NCI-H82 treated with DMSO at 0.1 percent for 48 hours (cell line): ENCODE data around the gene AGAP3.

Source experiments
- DNase-seq: peaks from one replicate; lab custom pipeline; 2025; ENCODE audit not compliant: unreplicated experiment; lab: John Stamatoyannopoulos, UW

The AGAP3 gene

DNA sequence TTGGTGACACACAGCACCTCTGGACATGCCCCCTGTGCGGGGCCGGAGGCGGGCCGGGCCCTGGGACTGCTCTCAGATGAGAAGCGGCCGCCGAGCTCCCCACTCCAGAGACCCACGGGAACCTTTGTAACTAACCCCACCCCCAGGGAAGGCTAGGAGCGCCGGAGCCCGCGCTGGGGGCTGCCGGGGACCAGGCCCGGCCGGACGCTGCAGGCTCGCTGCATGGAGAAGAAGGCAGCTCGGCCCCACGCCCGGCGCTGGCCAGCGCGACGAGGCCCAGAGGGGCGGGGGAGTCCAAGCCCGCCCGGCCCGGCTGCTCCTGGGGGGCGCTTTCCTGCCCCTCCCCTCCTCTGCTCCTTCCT is 36.5 kb downstream of the AGAP3 start:
- DNase-seq, result no peak

DNA sequence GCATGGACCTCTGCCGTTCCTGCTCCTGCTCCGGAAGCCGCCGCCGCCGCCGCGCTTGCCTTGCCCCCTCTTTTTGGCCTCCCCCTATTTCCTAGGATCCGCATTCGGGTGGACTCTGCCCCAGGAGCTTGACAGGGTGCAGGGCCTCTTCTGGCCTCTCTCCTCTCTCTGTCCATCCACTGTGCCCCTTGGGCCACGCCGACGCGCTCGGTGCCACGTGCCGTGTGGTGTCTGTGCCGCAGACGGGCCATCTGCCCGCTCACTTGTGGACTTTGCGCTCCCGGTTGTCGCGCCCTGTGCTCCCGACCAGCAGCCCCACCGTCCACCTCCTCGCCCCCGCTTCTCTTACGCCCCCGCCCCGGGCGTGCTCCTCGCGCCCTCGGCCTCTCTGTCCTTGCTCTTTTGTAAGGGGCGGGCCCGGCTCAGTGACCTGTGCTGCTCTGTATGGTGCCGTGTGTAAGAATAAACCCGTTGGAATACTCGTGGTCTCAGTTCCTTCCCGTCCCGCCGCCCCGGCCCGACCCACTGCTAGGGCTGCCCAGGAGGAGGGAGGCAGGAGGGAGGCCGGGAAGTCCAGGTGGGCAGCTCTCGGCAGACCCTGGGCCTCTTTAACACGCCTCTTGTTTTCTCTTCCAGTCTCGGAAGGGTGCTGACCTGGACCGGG is 37.0 kb downstream of the AGAP3 start:
- no peak for DNase-seq

DNA sequence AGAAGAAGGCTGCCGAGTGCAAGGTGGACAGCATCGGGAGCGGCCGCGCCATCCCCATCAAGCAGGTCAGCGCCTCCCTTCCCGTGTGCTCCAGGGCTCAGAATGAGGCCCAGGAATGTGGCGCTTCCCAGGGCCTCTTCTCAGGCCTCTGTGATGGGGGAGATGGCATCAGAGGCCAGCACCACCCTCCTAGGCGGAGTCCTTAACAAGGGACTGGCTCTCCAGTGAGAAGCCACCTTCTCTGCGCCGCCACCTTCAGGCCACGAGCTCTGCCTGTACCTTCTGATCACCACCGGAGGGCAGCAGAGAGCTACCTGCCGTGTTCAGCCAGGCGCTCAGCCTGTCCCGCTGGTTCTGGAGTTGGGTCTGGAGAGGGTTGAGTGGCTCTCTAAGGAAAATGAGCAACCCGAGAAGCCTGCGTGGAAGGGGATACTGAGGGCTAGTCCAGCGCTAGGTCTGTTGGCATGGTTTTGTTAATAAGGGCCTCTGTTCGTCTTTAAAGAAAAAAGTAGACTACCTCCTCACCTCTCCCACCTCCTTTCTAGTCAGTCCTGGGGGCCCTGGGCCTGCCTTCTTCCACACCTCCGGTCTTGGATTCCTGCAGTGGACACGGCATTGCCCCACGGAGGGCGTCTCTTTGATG is 37.7 kb downstream of the AGAP3 start:
- DNase-seq, result peak; percentile 70

DNA sequence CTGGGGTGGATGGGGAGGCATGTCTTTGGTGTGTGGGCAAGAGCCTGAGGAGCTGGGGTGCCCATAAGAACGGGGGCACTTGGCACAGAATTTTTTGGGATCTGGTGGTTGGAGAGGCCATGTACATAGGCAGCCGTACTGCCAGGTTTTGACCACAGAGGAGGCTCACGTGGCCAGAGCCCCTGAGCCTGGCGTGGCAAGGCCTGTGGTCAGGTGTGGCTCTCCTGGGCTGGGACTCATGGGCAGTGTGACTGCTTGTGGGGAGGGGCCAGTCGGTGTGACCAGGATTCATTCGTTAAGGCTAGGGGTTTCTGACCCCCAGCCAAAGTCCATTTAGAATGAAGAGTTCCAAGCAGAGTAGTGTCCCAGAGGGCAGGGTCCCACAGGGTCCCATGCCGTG is 38.2 kb downstream of the AGAP3 start:
- DNase-seq, result no peak

DNA sequence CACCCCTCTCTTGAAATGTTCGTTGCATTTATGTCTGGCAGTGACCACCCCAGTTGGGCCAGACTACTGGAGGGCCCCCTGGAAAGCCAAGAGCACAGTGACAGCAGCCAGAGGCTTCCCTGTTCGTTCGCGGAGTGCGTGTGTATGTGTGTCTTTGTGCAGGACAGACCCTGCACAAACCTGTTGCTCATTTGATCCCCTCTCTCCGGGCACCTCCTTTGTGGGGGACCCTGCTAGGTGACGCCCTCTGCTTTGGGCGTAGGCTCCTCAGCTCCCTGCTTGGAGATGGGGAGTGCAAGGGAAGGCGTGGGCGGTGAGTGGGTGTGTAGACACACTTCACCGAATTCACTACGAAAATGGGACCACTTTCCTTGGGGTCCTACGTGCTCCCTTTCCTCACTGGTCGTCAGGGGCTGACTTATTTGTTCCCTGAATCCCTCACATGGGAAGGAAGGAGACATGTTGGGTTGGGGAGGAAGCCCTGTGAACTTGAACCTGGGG is 38.7 kb downstream of the AGAP3 start:
- DNase-seq, result no peak

DNA sequence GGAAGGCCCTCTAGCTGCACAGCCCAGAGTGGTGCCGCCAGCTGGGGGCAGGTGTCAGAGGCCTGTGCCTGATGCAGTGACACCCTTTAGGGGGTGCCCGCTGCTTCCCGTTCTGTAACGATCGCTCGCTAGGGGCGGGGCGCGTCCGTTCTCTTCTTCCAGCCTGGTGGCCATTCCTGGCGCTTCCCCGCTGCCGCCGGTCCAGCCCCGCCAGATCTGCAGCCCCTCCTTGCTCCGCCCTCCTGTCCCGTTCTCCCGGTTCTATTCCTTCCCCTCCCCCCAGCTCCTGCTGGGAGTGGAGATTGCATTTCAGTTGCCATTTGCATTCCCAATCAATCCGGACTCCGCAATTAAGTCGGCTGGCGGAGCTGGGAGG is 39.2 kb downstream of the AGAP3 start:
- DNase-seq, result no peak

DNA sequence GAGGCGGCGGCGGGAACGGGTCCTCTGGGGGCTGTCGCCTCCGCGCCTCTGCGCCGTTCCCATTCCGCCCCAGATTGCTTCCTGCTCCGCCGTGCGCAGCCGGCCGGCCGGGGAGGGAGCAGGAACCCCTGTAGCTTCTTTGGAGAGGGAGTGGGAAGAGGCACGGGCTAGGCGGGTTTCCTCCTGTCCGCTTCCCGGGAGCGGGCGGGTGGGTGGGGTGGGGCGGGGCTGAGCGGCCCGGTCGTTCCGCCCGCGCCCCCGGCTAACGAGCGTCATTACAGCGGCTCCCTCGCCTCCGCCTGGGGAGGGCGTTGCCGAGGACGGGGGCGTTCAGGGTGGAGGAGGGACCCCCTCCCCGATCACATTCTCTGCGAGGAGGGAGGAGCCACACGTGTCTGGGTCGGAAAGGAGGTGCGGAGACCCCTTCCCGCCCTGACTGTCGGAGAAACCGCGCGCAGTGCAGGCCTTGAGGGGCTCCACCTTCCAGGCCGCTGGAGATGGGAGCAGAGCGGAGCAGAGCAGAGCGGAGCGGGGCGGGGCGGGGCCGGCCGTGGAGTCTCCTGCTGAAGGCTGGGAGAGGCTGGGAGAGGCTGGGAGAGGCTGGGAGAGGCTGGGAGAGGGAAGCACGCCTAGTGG is 39.7 kb downstream of the AGAP3 start:
- DNase-seq, result no peak

DNA sequence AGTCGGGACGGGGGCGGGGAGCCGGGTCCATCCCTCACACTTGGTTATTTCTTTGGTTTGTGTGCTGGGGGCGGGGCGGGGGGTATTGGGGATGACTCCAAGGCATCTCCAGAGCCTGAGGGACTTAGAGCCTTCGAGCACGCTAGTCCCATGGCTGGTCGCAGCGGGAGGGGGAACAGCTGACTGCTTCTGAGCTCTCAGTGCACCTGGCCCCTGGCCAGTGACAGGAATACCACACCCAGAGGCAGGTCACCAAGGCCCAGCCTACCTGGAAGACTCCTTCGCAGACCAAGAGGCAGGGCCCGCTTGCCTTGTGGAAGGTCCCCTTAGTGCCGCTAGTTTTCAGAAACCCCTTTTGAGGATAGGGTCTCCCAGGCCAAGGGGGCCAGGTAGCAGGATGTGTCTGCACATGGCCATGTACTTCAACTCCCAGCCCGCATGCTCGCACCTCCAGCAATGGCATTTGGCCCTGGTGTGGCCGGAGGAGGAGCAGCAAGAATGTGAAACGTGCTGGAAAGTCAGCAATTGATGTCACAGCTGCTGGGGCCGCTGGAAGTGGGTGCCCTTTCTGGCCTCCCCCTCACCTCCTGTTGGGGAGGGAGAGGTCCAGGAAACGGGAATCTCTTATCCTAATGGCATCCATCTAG is 40.3 kb downstream of the AGAP3 start:
- DNase-seq, result no peak

DNA sequence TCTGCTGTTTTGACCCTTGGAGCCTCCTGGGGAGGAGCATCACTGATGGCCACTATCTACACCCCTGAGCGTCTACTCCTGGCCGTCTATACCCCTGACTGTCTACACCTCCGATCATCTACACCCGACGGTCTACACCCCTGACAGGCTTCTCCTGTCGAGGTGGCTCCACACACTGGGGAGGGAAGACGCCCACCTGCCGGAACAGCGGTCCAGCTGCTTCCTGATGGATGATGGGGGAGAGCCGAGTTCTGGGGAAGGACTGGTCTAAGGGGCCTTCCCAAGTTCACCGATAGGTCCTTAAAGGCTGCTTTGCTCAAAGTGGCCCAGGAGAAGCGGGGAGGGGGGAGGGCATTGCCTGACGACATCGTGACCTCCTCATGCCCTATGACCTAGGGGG is 41.9 kb downstream of the AGAP3 start:
- no peak for DNase-seq

DNA sequence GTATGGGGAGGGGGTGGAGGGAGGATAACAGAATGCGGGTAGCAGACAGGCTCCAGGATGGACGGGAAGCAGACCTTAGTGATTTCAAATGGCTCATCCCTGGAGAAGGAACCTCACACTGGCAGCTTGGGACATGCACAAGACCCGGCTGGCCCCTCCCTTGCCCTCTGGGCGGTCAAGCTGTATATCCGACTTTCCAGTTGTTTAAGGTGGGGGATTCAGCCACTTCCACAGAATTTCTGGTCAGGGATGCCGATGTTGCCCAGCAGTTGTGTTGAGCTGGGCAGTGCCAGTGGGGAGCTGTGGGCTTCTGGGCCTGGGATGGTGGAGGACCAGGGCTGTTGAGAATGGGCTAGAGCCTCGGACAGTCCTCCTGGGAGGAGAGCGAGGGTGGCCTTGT is 42.4 kb downstream of the AGAP3 start:
- no peak for DNase-seq

DNA sequence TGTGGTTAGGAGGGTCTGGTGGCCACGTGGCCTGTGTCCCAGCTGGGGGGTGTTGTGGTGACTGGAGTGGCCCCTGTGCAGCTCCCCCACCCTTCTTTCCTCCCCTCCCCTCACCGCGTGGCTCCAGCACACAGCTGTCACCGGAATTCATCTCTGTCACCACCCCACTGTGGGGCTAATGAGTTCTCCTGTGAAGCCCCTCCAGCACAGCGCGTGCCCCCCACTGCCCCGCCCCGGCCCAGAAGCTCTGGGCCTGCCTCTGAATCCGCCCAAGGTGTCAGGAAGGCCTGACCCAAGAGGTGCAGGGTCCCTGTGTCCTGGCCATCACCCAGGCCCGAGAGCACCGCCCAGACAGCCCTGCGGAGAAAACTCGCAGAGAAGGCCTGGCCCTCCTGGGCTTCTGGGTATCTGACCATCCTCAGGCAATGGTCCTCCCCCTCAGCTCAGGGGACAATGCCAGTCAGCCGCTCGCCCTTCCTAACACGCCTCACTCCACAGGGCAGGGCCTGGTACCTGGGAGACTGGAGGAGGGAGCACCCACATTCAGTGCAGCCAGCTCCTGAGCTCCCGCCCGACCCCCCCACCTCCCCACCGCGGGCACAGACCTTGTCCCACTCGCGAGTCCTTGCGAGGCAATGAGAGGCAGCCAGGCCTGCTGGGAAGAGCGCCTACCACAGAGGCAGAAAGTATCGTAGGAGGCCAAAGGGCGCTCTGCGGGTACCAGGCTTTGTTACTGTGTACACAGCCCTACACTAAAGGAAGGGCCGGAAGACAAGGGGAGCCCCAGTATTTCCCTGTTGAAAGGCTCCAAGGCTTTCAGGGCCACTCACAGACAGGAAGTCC is 43.1 kb downstream of the AGAP3 start:
- DNase-seq, result no peak

DNA sequence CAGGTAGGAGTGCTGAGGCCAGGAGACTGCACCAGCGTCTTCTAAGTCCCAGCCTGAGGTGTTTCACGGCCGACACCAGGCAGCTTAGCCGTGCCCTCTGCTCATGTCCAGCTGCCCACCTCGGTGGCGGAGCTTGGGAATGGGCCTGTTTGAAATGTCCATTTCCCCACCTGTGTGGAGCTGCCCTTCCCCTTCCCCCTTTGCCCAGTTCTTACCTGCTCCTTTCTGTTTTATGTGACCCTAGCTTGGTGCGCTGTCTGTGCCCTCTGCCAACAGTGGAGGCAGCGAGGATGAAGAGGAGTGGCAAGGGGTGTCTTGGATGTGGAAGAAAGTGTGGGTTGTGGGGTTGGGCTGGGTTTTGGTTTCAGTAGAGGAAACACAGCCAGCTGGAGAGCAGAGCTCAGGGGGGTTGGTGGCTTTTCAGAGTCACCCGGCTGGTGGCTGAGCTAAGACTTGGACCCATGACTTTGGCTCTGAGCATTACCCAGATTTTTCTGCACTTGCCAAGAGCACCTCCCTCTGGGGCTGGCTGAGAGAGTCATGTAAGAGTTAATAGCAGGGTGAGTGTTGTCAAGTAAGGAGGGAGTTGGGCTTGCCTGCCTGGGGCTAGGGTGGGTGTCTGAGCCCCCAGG is 43.8 kb downstream of the AGAP3 start:
- DNase-seq, result no peak

DNA sequence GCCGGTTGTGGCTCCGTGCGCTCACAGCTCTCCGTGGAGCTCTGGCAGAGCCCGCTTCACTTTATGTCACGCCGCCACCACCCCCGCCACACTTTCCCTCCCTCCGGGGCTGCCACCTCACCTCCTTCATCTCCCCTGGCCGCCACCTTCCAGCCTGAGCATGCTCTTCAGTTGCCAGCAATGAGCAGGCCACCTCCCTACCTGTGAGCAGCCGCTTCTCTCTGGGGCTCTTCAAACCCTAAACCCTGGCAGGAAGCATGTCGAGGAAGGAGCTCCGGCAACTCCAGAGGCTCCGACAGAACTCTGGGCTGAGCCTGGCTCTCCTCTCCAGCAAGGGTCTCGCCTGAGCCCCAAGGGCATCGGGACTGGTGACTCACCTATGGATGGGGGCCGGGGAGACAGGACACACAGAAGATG is 44.5 kb downstream of the AGAP3 start:
- no peak for DNase-seq

DNA sequence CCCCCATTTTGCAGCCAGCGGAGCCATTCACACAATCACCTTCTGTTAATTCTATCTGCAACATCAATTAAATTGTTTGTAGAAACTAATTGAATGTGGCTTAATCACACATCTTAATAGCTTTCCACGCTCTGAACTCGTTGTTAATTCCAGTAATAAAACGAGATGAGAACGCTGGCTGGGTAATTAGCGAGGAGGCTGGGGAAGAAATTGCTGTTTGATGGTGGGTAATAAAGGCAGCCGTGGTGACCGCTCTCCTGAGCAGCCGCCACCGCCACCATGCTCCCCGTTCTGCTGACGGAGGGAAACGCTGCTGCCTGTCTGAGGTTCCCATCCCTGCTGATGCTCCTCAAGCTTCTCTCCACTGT is 44.9 kb downstream of the AGAP3 start:
- DNase-seq, result no peak

DNA sequence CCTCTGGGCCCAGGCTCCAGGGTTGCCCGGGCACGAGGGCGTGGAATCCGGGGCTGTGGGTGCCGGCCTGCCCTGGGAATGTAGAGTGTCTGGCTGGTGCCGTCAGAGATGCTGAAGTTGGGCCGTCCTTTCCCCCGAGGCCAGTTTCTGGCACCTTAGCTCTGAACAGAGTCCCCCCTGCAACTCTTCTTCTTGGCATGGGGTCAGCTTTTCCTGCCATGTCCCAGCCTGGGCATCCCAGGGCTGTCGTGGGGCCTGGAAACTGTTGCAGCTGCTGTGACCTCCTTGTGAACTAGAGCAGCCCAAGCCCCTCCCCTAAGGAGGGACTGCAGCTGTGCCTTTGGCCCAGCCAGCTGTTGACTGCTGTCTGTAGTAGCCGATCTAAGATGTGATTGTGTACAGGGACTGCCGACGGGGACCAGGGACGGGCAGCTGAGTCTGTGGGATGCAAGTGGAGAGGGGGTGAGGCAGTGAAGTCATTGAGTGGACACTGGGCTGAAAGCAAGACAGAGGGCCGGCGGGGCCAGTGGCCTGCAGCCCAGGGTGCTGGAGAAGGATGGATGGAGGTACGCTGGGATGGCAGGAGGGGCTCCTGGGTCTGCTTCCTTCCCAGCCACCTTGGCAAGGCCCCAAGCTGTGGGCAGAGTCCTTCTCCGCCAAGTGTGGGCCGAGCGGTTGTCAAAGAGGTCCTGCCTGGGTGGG is 45.5 kb downstream of the AGAP3 start:
- no peak for DNase-seq

DNA sequence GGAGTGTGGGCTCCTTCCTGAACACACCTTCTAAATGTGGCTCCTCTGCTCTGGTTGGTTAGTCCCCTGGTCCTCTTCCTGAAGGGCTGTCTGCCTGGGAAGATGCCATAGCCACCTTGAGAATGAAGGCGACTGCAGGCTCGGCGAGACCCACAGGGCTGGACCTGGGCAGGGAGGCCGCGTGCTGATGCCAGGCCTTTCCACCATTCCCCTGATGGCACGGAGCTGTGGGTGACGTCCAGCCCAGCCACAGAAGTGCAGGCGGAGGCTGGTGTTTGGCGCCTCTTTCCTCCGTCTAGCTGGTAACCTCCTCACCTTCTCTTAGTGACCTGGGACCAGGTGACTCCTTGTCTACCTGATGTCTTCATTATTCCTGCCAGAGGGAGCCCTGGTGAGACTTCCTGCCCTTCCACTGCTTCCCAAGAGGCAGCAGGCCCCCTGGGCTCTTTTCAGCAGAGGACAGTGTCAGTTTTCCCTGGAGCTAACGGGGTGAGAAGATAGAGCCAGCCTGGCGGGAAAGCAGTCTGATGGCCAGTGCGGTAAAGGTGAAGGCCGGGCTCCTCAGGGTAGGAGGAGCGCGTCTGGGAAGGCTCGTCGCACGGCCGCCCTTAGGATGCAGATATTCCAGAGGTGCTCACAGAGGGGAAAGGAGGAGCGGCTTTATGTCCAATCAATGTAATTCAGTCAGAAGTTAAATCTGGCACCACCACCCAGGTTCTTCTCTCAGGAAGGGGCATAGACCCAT is 46.4 kb downstream of the AGAP3 start:
- DNase-seq, result no peak

DNA sequence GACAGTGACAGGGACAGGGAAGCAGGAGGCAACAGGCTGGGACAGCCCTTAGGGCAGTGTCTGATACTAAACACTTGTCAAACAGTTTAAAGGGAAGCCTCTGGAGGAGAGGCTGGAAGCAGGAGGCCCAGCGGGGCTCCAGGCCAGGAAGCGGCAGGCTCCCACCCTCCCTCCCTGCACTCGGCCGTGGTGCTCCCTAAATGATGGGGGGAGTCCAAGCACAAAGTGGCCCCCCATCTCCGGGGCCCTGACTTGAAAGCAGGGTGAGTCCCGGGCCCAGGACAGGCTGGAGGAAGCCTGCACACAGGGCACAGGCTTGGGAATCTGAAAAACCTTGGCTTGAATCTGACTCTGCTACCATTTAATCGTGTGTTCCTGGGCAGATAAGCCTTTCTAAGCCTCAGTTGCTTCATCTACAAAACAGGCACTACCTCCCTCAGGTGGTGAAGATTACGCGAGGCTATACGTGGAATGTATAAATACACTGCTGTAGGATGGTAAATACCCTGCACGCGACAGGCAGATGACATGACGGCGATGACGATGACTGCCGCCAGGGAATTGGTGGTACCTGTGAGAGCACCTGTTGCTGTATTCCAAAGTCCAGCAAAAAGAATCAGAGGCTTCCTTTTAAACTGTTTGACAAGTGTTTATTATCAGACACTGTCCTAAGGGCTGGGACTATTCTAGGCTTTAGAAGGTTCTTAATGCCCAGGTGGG is 47.2 kb downstream of the AGAP3 start:
- no peak for DNase-seq

DNA sequence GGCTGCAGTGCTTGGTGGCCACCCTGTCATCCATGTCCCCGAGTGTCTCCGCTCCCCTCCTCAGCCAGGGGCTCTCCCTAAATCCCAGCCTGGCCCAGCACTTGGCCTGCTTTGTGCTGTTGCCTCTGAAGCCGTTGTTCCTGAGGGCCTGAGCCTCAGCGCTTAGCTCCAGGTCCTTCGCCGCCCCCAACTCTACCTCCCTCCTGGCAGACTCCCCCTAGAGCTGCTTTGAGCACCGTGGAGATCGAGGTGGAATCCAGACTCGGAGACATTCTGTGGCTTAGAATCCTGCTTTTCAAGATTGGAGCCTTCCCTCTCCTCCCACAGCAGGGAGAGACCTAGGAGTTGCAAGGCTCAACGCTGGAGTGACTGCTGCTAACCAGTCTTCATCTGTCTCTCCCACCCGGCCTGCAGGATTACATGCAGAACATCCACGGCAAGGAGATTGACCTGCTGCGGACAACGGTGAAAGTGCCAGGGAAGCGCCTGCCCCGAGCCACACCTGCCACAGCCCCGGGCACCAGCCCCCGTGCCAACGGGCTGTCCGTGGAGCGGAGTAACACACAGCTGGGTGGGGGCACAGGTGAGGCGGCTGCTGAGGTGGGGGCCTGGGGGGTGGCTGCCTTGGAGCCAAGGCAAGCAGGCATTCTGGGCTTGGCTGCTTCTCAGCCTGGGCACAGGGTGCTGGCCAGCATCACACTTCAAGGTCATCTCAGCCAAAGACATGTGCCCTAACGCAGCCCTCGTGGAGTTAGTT is 47.9 kb downstream of the AGAP3 start:
- DNase-seq, result no peak
